Naive thymus-derived CD4-positive, alpha-beta T cell (primary cell): Measurements from ENCODE around the gene CACNA2D2. TPM values are rescaled to one million over a fixed set of nuclear protein-coding genes. Genes with fewer than 3 reads are reported as not detected.
A peak's percentile ranks its signal among the peaks of the same experiment; 100 is the strongest.

ENCODE experiments used
- ATAC-seq: fragments of 150-1000 bp; cut with Tn5 transposase; 2 replicates; pipeline ENCODE4 v1.10.0; 2021; ENCODE audit warnings: mild to moderate bottlenecking, moderate library complexity
- CTCF ChIA-PET: fragments of 350-600 bp; sonication (Branson Sonifier 250); formaldehyde crosslinking; loops from one replicate; lab custom pipeline; 2021; ENCODE audit warnings: antibody characterized with exemption; lab: Charles Lee
- POLR2A ChIA-PET: fragments of 350-600 bp; sonication (Branson Sonifier 250); formaldehyde crosslinking; loops from one replicate; lab custom pipeline; 2021; ENCODE audit warnings: antibody characterized with exemption, inconsistent platforms; lab: Charles Lee
- DNase-seq, 9 donors: peaks; one replicate each; pipeline versions ENCODE4 v3.0.0 to v3.0.0-alpha.2; 2020 to 2022; ENCODE audit warnings: mixed read lengths in 1 of 9
- H3K27ac ChIP-seq: one replicate; pipeline ENCODE4 v1.7.0; 2013; ENCODE audit warnings: mild to moderate bottlenecking, low read depth, low read length, moderate library complexity
- H3K27me3 ChIP-seq, 2 donors: one replicate each; pipeline ENCODE4 v1.7.0; 2013; ENCODE audit warnings: low read length in 2 of 2, mild to moderate bottlenecking in 2 of 2, moderate library complexity in 2 of 2; ENCODE audit not compliant: control insufficient read depth in 2 of 2, insufficient read depth in 2 of 2
- H3K36me3 ChIP-seq, 3 experiments: 1 replicate in 2 of 3; 2 replicates in 1 of 3; pipeline ENCODE4 v1.7.0; 2013; ENCODE audit warnings: low read length in 3 of 3, mild to moderate bottlenecking in 3 of 3, moderate library complexity in 1 of 3; ENCODE audit not compliant: insufficient read depth in 3 of 3, control insufficient read depth in 2 of 3
- H3K4me1 ChIP-seq, 2 donors: one replicate each; pipeline ENCODE4 v1.7.0; 2013; ENCODE audit warnings: low read length in 2 of 2, mild to moderate bottlenecking in 2 of 2, moderate library complexity in 1 of 2; ENCODE audit not compliant: control insufficient read depth in 2 of 2, insufficient read depth in 2 of 2
- H3K4me3 ChIP-seq: 2 replicates; pipeline ENCODE4 v1.7.0; 2013; ENCODE audit warnings: mild to moderate bottlenecking, low read length
- H3K9me3 ChIP-seq, 3 experiments: 1 replicate in 2 of 3; 2 replicates in 1 of 3; pipeline ENCODE4 v1.7.0; 2013; ENCODE audit warnings: low read length in 3 of 3; ENCODE audit not compliant: control insufficient read depth in 2 of 3
- H3K27ac Mint-ChIP-seq, 9 donors: one replicate each; pipeline ENCODE4 v1.8.0; 2020 to 2022; ENCODE audit warnings: mixed read lengths in 9 of 9, mild to moderate bottlenecking in 8 of 9, moderate library complexity in 5 of 9, inconsistent platforms in 2 of 9
- H3K27me3 Mint-ChIP-seq, 5 donors: one replicate each; pipeline ENCODE4 v1.8.0; 2021 to 2022; ENCODE audit warnings: mixed read lengths in 5 of 5, mild to moderate bottlenecking in 1 of 5
- H3K36me3 Mint-ChIP-seq, 5 donors: one replicate each; pipeline ENCODE4 v1.8.0; 2020 to 2022; ENCODE audit warnings: mixed read lengths in 5 of 5, mild to moderate bottlenecking in 3 of 5, inconsistent platforms in 1 of 5
- H3K4me1 Mint-ChIP-seq, 7 donors: one replicate each; pipeline ENCODE4 v1.8.0; 2020 to 2022; ENCODE audit warnings: mixed read lengths in 7 of 7, mild to moderate bottlenecking in 3 of 7, inconsistent platforms in 1 of 7
- H3K4me3 Mint-ChIP-seq, 10 donors: one replicate each; pipeline ENCODE4 v1.8.0; 2020 to 2022; ENCODE audit warnings: mild to moderate bottlenecking in 10 of 10, mixed read lengths in 10 of 10, moderate library complexity in 6 of 10, inconsistent platforms in 2 of 10
- H3K9me3 Mint-ChIP-seq, 11 donors: one replicate each; pipeline ENCODE4 v1.8.0; 2020 to 2022; ENCODE audit warnings: mixed read lengths in 11 of 11, mild to moderate bottlenecking in 4 of 11, inconsistent platforms in 1 of 11, moderate library complexity in 1 of 11
- intact Hi-C, 2 donors: fragments of 100-400 bp; cut with micrococcal nuclease; formaldehyde crosslinking; loops; one replicate each; pipeline ENCODE4 v1.15.1; 2023
- polyA plus RNA-seq, 2 donors: library from polyadenylated mRNA; unstranded; fragments of 300-500 nt; fragmentation: Illumina TruSeq; gene quantifications; one replicate each; pipeline ENCODE4 v1.2.3, GENCODE V29; 2021
- total RNA-seq, 6 experiments: library from RNA in 5 of 6; stranded (reverse) in 5 of 6; gene quantifications; 1 replicate in 5 of 6; 2 replicates in 1 of 6; pipeline ENCODE4 v1.2.3 and lab custom pipeline; 2021 to 2026

CACNA2D2 gene
- total and polyA plus RNA-seq, 7 experiments from 2014 or later = 0.32 to 6.2 (median 2.0) TPM

DNA sequence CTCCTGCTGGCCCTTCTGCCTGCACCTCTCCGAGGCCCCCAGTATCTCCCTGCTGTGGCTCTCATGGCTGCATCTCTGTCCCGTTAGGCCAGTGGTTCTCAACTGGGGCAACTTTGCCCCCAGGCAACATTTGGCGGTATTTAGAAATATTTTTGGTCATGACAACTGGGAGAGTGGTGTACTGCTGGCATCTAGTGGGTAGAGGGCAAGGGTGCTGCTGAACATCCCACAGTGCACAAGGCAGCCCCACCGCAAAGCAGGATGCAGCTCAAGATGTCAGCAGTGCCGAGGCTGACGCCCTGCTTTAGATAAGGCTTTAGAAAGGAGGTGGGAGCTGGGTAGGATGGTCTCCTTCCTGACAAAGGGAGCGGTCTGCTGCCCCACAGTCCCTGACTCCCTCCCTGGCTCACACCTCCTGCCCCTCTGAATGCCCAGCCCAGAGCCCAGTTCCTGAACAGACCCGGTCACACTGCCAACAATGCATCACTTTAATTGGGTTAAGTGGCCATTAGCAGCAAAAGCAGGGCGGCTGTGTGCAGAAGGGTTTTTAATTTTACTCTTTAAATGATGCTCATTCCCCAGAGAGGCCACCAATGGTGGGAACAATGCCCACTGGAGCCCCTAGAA is 75.3 kb downstream of the CACNA2D2 start:
- Mint-ChIP-seq H3K36me3 (no peaks in the 10 kb centered on the region), H3K4me3 (no peak overlapping the region), H3K4me1 (peaks cover 0 to 9% (median 0%) of the 10 kb centered on the region in 7 donors), H3K27ac (peak overlapping the region in 1 of 9 donors; percentile 55), H3K27me3 (no peaks in the 10 kb centered on the region), H3K9me3 (no peaks in the 10 kb centered on the region)
- H3K27ac ChIP-seq = no peak overlapping the region
- ATAC-seq (peak; percentile 78), DNase-seq (no peak)
- ChIA-PET POLR2A (no interaction called here), CTCF (no interaction called here)
- H3K27me3 ChIP-seq = no peaks in the 10 kb centered on the region
- intact Hi-C loops = no loop called here
- no peaks in the 10 kb centered on the region for H3K36me3 ChIP-seq
- H3K4me3 ChIP-seq = no peak overlapping the region
- no peaks in the 10 kb centered on the region for H3K9me3 ChIP-seq
- peaks cover 0 to 24% of the 10 kb centered on the region in 2 donors for H3K4me1 ChIP-seq

DNA sequence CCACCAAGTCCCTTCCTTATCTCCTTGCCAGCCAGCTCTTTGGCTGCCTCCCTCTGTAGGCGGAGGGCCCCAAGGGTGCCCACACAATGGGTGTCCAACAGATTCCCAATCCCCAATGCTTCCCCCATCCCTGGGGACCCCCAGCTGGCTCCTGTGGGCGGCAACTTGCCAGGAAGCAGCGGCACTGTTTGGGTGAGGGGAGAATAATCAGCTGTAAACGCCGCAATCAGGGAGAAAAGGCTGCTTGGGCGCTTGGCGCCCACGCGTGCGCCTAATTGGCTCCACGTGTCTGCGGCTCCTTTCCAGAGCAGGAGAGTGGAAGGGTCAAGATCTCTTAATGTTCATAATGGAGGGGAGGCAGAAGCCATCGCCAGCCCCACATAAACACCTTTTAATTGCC is 76.2 kb downstream of the CACNA2D2 start:
- POLR2A ChIA-PET = interaction anchor here (0.7 kb wide), 1 partner anchor 596 kb away, joined by 4 read pairs; no protein-coding TSS in a partner anchor
- no peaks in the 10 kb centered on the region for H3K36me3 ChIP-seq
- H3K4me1 ChIP-seq = peaks cover 0 to 24% of the 10 kb centered on the region in 2 donors
- no peak overlapping the region for H3K4me3 ChIP-seq
- H3K27me3 ChIP-seq = no peaks in the 10 kb centered on the region
- no peak overlapping the region for H3K4me3 Mint-ChIP-seq
- ATAC-seq (no peak), DNase-seq (no peak)
- no peak overlapping the region for H3K27ac ChIP-seq
- H3K36me3 Mint-ChIP-seq = no peaks in the 10 kb centered on the region
- peaks cover 0 to 9% (median 0%) of the 10 kb centered on the region in 7 donors for H3K4me1 Mint-ChIP-seq
- CTCF ChIA-PET = no interaction called here
- H3K9me3 Mint-ChIP-seq = no peaks in the 10 kb centered on the region
- H3K27me3 Mint-ChIP-seq = no peaks in the 10 kb centered on the region
- H3K27ac Mint-ChIP-seq = no peak overlapping the region
- H3K9me3 ChIP-seq = no peaks in the 10 kb centered on the region
- intact Hi-C loops = no loop called here

DNA sequence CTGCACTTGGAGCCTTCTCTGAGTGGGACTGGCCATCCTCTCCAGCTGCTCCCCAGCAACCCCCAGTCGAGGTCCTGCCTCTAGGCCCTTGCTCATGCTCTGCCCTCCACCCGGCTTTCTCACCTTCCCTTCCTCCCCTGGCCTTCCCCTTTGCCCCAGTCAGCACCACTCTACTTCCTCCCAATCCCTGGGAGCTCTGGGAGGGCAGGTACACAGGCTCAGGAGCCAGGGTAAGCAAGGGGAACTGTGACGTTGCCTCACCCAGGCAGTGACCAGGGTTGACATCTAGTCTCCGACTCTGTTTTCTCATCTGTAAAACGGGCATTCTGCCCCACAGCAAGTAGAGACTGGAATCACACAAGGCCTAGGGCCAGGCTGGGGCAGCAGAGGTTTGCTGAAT is 77.5 kb downstream of the CACNA2D2 start:
- intact Hi-C loops = no loop called here
- H3K27me3 Mint-ChIP-seq = no peaks in the 10 kb centered on the region
- H3K4me1 Mint-ChIP-seq = peaks cover 0 to 9% (median 0%) of the 10 kb centered on the region in 7 donors
- H3K9me3 Mint-ChIP-seq = peaks cover 0 to 2% (median 0%) of the 10 kb centered on the region in 11 donors
- Histone ChIP-seq H3K9me3 (no peaks in the 10 kb centered on the region), H3K27ac (no peak overlapping the region), H3K4me3 (no peak overlapping the region), H3K36me3 (no peaks in the 10 kb centered on the region), H3K27me3 (no peaks in the 10 kb centered on the region), H3K4me1 (peaks cover 0 to 24% of the 10 kb centered on the region in 2 donors)
- no peaks in the 10 kb centered on the region for H3K36me3 Mint-ChIP-seq
- H3K27ac Mint-ChIP-seq = peak overlapping the region in 1 of 9 donors; percentile 55
- H3K4me3 Mint-ChIP-seq = no peak overlapping the region
- POLR2A ChIA-PET = no interaction called here
- CTCF ChIA-PET = no interaction called here
- DNase-seq (no peak), ATAC-seq (no peak)

DNA sequence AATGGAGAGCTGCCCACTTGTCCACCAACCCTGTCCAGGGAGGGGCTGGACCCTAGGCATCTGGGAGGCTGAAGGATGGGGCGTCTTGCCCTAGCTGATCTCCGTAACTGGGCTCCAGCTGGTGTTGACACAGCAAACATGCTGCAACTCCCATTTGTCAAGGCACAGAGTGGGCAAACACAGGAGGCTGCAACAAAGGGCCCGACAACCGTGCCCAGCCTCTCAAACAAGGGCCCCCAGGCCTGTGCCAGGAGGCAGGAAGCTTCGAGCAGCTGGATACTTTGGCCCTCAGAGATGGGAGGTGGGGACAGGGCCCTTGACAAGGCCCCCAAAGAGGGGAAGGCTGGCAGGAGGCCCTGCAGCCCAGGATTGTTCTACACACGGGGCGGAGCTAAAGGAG is 79.9 kb downstream of the CACNA2D2 start:
- Mint-ChIP-seq H3K27me3 (no peaks in the 10 kb centered on the region), H3K4me3 (no peak overlapping the region), H3K36me3 (no peaks in the 10 kb centered on the region), H3K27ac (no peak overlapping the region), H3K4me1 (peaks cover 0 to 10% (median 0%) of the 10 kb centered on the region in 7 donors), H3K9me3 (peaks cover 0 to 2% (median 0%) of the 10 kb centered on the region in 11 donors)
- ATAC-seq (no peak), DNase-seq (no peak)
- Histone ChIP-seq H3K4me1 (peaks cover 0 to 11% of the 10 kb centered on the region in 2 donors), H3K27me3 (no peaks in the 10 kb centered on the region), H3K4me3 (no peak overlapping the region), H3K27ac (no peak overlapping the region), H3K36me3 (no peaks in the 10 kb centered on the region), H3K9me3 (no peaks in the 10 kb centered on the region)
- intact Hi-C loops = no loop called here
- ChIA-PET CTCF (no interaction called here), POLR2A (no interaction called here)

DNA sequence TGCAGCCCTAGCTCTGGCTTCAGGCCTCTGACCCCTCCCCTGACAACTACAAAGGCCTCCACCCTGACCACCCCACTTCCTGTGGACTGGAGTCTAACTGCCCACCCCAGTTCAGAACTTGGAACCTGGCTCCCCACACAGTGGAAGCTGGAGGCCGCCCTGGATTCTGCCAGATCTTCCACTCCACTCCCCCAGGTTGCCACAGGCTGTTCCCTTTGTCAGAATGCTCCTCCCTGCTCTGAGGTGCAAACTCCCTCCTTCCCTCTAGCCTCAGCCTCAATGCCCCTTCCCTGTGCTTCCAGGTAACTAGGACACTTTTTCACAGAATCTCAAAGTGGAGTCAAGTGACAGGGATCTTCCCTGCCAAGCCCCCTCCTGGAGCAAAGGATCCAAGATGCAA is 81.3 kb downstream of the CACNA2D2 start:
- peaks cover 0 to 7% (median 0%) of the 10 kb centered on the region in 7 donors for H3K4me1 Mint-ChIP-seq
- intact Hi-C loops = no loop called here
- no peaks in the 10 kb centered on the region for H3K27me3 Mint-ChIP-seq
- POLR2A ChIA-PET = no interaction called here
- peaks cover 0 to 2% (median 0%) of the 10 kb centered on the region in 11 donors for H3K9me3 Mint-ChIP-seq
- no peak for DNase-seq
- no peak for ATAC-seq
- Histone ChIP-seq H3K27ac (no peak overlapping the region), H3K4me3 (no peak overlapping the region), H3K9me3 (no peaks in the 10 kb centered on the region), H3K4me1 (no peaks in the 10 kb centered on the region), H3K36me3 (no peaks in the 10 kb centered on the region), H3K27me3 (no peaks in the 10 kb centered on the region)
- peak overlapping the region in 1 of 9 donors; percentile 30 for H3K27ac Mint-ChIP-seq
- H3K36me3 Mint-ChIP-seq = no peaks in the 10 kb centered on the region
- CTCF ChIA-PET = no interaction called here
- H3K4me3 Mint-ChIP-seq = no peak overlapping the region

DNA sequence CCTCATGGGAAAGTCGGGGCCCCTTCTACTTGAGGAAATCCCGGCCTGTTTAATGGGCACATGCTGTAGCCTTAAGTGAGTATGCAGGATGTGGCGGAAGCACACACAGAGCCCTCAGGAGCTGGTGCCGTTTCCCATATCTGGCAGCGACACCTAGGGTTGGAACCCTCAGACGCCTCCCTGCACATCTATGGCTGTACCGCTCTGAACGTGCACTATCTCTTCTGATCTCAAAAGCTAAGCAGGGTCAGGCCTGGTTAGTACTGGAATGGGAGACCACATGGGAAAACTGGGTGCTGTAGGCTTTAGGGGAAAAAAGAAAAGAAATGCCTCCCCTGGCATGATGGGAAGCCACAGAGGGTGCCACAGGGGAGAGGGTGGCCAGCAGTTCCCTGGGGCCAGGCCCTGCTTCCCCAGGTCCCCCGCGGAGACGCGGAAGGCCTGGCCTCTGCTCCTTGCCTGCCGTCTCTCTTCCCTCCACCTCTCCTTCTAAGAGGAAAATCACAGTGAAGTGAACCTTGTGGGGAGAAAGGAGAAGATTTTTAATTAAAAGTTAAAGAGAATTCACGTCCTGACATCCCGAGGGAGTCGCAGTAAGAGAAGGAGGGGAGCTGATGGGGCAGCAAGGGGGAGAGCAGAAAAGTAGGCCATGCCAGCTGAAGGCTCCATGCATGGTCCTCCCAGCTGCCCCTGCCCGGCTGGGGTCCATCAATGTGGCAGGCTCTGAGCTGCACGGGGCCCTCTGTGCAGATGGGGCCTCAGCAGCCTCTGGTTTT is 83.7 kb downstream of the CACNA2D2 start:
- no peaks in the 10 kb centered on the region for H3K36me3 ChIP-seq
- Mint-ChIP-seq H3K27ac (no peak overlapping the region), H3K4me1 (peaks cover 0 to 7% (median 0%) of the 10 kb centered on the region in 7 donors), H3K9me3 (peaks cover 0 to 2% (median 0%) of the 10 kb centered on the region in 11 donors), H3K27me3 (no peaks in the 10 kb centered on the region), H3K4me3 (no peak overlapping the region), H3K36me3 (no peaks in the 10 kb centered on the region)
- DNase-seq (no peak), ATAC-seq (no peak)
- H3K4me1 ChIP-seq = no peaks in the 10 kb centered on the region
- H3K27ac ChIP-seq = no peak overlapping the region
- intact Hi-C loops = no loop called here
- H3K27me3 ChIP-seq = no peaks in the 10 kb centered on the region
- CTCF ChIA-PET = no interaction called here
- POLR2A ChIA-PET = no interaction called here
- no peaks in the 10 kb centered on the region for H3K9me3 ChIP-seq
- no peak overlapping the region for H3K4me3 ChIP-seq
